ENCODE results near the gene ENTR1.

DNA sequence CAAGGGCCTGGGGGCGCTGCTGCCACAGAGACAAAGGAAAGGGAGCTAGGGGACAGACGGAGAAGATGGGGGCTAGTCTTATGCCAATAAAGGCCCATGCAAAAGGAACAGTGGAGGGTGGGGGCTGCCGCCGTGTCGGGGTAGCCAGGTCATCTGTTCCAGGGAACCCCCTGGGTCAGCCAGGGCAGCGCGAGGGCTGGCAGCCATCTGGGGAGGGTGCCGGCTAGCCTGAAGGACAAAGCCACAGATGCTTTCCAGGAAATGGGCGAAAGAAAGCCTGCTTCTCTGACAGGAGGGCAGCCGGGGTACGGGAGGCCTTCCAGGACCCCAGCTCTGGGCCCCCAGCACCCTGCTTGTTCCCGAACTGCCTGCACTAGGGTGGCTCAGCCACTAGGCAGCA lies 35.3 kb downstream of the ENTR1 start:
- TF ChIP-seq, protein P1, sequence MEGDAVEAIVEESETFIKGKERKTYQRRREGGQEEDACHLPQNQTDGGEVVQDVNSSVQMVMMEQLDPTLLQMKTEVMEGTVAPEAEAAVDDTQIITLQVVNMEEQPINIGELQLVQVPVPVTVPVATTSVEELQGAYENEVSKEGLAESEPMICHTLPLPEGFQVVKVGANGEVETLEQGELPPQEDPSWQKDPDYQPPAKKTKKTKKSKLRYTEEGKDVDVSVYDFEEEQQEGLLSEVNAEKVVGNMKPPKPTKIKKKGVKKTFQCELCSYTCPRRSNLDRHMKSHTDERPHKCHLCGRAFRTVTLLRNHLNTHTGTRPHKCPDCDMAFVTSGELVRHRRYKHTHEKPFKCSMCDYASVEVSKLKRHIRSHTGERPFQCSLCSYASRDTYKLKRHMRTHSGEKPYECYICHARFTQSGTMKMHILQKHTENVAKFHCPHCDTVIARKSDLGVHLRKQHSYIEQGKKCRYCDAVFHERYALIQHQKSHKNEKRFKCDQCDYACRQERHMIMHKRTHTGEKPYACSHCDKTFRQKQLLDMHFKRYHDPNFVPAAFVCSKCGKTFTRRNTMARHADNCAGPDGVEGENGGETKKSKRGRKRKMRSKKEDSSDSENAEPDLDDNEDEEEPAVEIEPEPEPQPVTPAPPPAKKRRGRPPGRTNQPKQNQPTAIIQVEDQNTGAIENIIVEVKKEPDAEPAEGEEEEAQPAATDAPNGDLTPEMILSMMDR (IDR thresholded peaks at IDR 0.05) = no peak
- TF ChIP-seq EZH2 (IDR thresholded peaks at IDR 0.05) = no peak
